Glutamatergic neuron (in vitro differentiated cells): ENCODE measurements around the gene ZNF91. TPM values are rescaled to one million over a fixed set of nuclear protein-coding genes. Genes with fewer than 3 reads are reported as not detected.
A peak's percentile ranks its signal among the peaks of the same experiment; 100 is the strongest.
"Not testable (repeated sequence)": the region's sequence is repeated elsewhere in the genome, so short reads cannot be mapped to it uniquely, and the experiment has no call there.

Experiments
- DNase-seq: peaks from one replicate; pipeline ENCODE4 v3.0.0; 2022
- H3K27ac Mint-ChIP-seq: one replicate; pipeline ENCODE4 v1.8.0; 2020; ENCODE audit warnings: mild to moderate bottlenecking, mixed read lengths, inconsistent platforms; ENCODE audit not compliant: unreplicated experiment
- H3K27me3 Mint-ChIP-seq: one replicate; pipeline ENCODE4 v1.8.0; 2020; ENCODE audit warnings: mild to moderate bottlenecking, moderate library complexity, mixed read lengths, inconsistent platforms; ENCODE audit not compliant: unreplicated experiment
- H3K36me3 Mint-ChIP-seq: one replicate; pipeline ENCODE4 v1.8.0; 2020; ENCODE audit warnings: mild to moderate bottlenecking, mixed read lengths, inconsistent platforms; ENCODE audit not compliant: unreplicated experiment
- H3K4me1 Mint-ChIP-seq: one replicate; pipeline ENCODE4 v1.8.0; 2020; ENCODE audit warnings: mild to moderate bottlenecking, low read depth, mixed read lengths, inconsistent platforms; ENCODE audit not compliant: unreplicated experiment
- H3K4me3 Mint-ChIP-seq: one replicate; pipeline ENCODE4 v1.8.0; 2020; ENCODE audit warnings: mild to moderate bottlenecking, mixed read lengths, inconsistent platforms; ENCODE audit not compliant: unreplicated experiment
- H3K9me3 Mint-ChIP-seq: one replicate; pipeline ENCODE4 v1.8.0; 2020; ENCODE audit warnings: mild to moderate bottlenecking, moderate library complexity, mixed read lengths, inconsistent platforms; ENCODE audit not compliant: unreplicated experiment
- total RNA-seq: library from RNA; stranded (reverse); fragmentation: NEBNext Ultra II Directional; extraction: Animal tissue kit (Norgen Biotek cat#: 25700); gene quantifications from one replicate; pipeline ENCODE4 v1.2.1, GENCODE V29; 2021; ENCODE audit not compliant: unreplicated experiment
- TF ChIP-seq, protein P1 (sequence below): fragments of 200-600 bp; sonication (generic); IDR thresholded peaks from one replicate; pipeline ENCODE4 v1.5.0; 2021; ENCODE audit not compliant: partially characterized antibody, unreplicated experiment

The ZNF91 gene
- total RNA-seq, 1 donor from 2014 or later, result 160 TPM

DNA sequence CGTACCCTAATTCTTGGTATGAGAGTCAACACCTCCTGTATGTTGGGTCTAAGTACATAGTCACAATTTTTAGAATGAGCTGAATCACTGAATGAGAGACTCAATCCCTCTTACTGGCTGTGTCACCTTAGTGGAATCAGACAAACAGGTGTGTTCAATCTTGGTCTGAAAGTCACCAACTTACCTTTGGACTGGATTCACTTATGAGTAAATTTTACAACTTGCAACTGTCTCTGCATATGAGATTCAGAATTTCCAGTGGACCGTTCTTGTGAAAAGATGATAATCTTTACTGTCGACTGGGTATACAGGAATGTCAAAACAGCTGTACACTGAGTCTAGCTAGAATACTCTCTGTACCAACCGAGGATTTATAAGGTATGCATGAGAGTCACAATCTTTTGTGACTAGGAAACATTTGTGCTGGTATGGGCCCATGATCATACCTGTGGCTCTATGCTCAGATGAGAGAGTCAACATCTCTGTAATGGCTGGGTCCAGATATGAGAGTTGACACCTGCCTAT, 5.9 kb upstream of the ZNF91 start:
- H3K4me3 Mint-ChIP-seq, result no peak overlapping the region
- H3K27me3 Mint-ChIP-seq, result peaks cover 7% of the 10 kb centered on the region
- peaks cover 5% of the 10 kb centered on the region for H3K9me3 Mint-ChIP-seq
- DNase-seq, result no peak
- TF ChIP-seq, protein P1, sequence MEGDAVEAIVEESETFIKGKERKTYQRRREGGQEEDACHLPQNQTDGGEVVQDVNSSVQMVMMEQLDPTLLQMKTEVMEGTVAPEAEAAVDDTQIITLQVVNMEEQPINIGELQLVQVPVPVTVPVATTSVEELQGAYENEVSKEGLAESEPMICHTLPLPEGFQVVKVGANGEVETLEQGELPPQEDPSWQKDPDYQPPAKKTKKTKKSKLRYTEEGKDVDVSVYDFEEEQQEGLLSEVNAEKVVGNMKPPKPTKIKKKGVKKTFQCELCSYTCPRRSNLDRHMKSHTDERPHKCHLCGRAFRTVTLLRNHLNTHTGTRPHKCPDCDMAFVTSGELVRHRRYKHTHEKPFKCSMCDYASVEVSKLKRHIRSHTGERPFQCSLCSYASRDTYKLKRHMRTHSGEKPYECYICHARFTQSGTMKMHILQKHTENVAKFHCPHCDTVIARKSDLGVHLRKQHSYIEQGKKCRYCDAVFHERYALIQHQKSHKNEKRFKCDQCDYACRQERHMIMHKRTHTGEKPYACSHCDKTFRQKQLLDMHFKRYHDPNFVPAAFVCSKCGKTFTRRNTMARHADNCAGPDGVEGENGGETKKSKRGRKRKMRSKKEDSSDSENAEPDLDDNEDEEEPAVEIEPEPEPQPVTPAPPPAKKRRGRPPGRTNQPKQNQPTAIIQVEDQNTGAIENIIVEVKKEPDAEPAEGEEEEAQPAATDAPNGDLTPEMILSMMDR, result no peak
- H3K4me1 Mint-ChIP-seq, result no peaks in the 10 kb centered on the region
- H3K36me3 Mint-ChIP-seq, result peaks cover 18% of the 10 kb centered on the region
- no peak overlapping the region for H3K27ac Mint-ChIP-seq

DNA sequence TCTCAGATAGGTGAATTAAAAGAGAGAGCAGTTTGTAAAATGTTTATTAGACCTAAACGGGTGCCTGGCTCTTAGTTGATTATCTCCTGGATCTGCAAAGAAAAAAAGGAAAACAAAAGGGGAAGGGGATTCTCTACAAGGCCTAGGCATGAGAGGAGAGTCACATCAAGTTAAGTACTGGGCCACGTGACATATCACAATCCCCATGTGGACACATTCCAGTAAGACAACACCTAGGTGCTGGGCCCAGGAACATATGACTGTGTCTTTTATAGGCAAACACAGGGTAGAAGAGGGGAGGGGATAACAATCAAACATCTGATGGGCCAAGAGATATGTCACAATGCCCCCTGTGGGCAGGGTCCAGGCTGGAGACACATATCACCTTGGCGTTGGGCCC, 4.2 kb upstream of the ZNF91 start:
- H3K4me1 Mint-ChIP-seq, result no peaks in the 10 kb centered on the region
- peaks cover 7% of the 10 kb centered on the region for H3K27me3 Mint-ChIP-seq
- no peak overlapping the region for H3K4me3 Mint-ChIP-seq
- no peak for DNase-seq
- no peak overlapping the region for H3K27ac Mint-ChIP-seq
- peaks cover 8% of the 10 kb centered on the region for H3K9me3 Mint-ChIP-seq
- TF ChIP-seq, protein P1, result no peak
- H3K36me3 Mint-ChIP-seq, result peaks cover 18% of the 10 kb centered on the region

DNA sequence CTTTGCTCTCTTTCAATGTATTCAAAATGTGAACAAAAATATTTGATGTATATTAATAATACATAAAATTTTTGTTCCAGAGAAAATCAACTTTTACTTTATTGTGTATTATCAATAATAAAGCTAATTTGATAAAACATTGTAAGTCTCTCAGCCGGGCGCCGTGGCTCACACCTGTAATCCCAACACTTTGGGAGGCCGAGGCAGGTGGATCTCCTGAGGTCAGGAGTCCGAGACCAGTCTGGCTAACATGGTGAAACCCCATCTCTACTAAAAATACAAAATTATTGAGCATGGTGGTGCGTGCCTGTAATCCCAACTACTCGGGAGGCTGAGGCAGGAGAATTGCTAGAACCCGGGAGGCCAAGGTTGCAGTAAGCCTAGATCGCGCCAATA, 449 bp upstream of the ZNF91 start:
- peak overlapping the region; percentile 93 for H3K4me3 Mint-ChIP-seq
- not testable (repeated sequence) for H3K27ac Mint-ChIP-seq, DNase-seq

DNA sequence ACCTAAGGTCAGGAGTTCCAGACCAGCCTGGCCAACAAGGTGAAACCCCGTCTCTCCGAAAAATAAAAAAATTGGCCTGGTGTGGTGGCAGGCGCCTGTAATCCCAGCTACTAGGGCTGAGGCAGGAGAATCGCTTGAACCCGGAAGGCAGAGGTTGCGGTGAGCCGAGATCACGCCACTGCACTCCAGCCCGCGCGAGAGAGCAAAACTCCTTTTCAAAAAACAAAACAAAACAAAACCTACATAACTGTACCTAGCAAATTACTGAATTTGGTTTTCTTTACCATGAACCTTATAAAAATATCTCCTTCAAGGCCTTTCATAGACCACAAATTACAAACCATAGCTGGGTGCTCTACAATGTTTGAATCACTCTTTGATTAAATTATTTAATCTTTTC, 760 bp downstream of the ZNF91 start:
- Mint-ChIP-seq H3K9me3 (peaks cover 14% of the 10 kb centered on the region), H3K36me3 (peaks cover 12% of the 10 kb centered on the region), H3K27me3 (peaks cover 6% of the 10 kb centered on the region), H3K27ac (peak overlapping the region; percentile 99), H3K4me3 (peak overlapping the region; percentile 93), H3K4me1 (peaks cover 13% of the 10 kb centered on the region)
- TF ChIP-seq, protein P1, result no peak
- peak; percentile 31 for DNase-seq

More for the DNA sequence above, 449 bp upstream of the ZNF91 start:
- H3K36me3 Mint-ChIP-seq, result peaks cover 14% of the 10 kb centered on the region
- not testable (repeated sequence) for H3K27me3 Mint-ChIP-seq
- H3K4me1 Mint-ChIP-seq, result peaks cover 11% of the 10 kb centered on the region
- H3K9me3 Mint-ChIP-seq, result peaks cover 11% of the 10 kb centered on the region

DNA sequence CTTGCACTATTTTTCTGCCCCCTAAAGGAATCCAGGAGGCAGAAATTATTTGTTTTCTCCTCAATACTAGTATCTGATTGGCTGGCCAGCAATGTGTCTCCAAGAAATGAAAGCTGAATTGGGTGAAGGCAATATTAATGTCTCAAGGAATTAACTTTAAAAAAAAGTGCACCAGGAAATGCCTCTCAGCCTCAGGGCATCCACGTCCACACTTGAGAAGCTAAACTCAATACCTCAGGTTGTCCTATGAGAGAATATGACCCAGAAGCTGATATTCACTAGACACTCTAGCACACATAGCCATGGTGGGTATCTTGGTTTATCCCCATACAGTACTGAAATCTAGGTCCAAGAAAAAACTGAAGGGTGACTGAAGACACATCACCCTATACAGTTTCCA, 2.1 kb downstream of the ZNF91 start:
- DNase-seq, result no peak
- peaks cover 16% of the 10 kb centered on the region for H3K4me1 Mint-ChIP-seq
- TF ChIP-seq, protein P1, result no peak
- peak overlapping the region; percentile 93 for H3K4me3 Mint-ChIP-seq
- peaks cover 11% of the 10 kb centered on the region for H3K9me3 Mint-ChIP-seq
- H3K27me3 Mint-ChIP-seq, result peaks cover 8% of the 10 kb centered on the region
- H3K36me3 Mint-ChIP-seq, result peaks cover 4% of the 10 kb centered on the region
- peak overlapping the region; percentile 99 for H3K27ac Mint-ChIP-seq
